Daoy (cell line): ENCODE measurements around the gene ZNF792. TPM values are rescaled to one million over a fixed set of nuclear protein-coding genes. Genes with fewer than 3 reads are reported as not detected.
"Not testable (repeated sequence)": the region's sequence is repeated elsewhere in the genome, so short reads cannot be mapped to it uniquely, and the experiment has no call there.

Source experiments
- DNase-seq: peaks from one replicate; pipeline ENCODE4 v3.0.0-alpha.2; 2015; ENCODE audit warnings: low read depth
- total RNA-seq: library from RNA; depleted of rRNA; stranded (reverse); fragments of >200 nt; shearing (Covaris generic); gene quantifications from 2 replicates; pipeline ENCODE4 v1.2.3, GENCODE V29; 2014; rRNA removed

ZNF792 gene
- total RNA-seq, 1 experiment from 2014 or later, result 1.9 TPM

DNA sequence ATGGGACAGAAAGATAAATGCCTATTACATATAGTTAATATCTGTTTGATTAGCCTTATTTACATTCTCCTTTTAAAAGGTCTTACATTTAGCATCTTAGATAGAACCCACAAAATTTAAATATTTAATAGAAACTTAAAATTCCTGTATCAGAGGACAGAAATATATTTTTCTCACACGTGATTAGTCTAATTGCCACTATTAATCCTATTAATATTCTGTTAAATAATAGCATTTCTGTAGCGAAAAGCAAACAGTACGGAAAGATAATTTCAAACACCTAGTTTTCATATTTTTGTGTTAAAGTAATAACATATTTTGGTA, 37.7 kb downstream of the ZNF792 start:
- no peak for DNase-seq

DNA sequence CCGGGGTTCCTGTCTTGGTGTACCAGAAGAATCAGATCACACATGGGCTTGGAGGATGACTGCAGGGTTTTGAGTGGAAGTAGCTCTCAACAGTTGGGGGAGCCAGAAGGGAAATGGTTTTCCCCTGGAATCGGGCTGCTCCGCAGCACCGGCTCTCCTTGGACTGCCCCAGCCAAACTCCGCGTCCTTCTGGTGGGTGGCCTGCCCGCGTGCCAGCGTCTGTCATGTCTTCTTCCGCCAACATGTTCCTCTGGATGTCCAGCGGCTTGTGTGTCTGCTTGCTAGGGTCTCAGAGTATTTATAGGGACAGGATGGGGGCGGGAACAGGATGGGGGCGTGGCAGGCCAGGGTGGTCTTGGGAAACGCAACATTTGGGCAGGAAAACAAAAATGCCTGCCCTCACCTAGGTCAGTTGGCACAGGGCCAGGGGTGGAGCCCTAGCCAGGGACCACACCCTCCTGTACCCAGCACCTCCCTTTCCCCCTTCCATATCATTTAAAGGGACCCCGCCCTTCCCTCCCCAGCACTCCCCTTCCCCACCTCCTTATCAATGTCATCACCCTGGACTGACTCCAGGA, 38.7 kb downstream of the ZNF792 start:
- DNase-seq, result no peak

DNA sequence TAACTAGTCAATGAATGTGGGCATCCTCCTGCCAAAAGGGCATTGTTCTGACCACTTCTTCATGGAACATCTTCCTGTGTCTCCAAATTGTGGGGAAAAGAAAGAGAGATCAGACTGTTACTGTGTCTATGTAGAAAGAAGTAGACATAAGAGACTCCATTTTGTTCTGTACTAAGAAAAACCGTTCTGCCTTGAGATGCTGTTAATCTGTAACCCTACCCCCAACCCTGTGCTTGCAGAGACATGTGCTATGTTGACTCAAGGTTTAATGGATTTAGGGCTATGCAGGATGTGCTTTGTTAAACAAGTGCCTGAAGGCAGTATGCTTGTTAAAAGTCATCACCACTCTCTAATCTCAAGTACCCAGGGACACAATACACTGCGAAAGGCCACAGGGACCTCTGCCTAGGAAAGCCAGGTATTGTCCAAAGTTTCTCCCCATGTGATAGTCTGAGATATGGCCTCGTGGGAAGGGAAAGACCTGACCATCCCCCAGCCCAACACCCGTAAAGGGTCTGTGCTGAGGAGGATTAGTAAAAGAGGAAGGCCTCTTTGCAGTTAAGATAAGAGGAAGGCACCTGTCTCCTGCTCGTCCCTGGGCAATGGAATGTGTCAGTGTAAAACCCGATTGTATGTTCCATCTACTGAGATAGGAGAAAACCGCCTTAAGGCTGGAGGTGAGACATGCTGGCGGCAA, 43.8 kb downstream of the ZNF792 start:
- DNase-seq, result not testable (repeated sequence)

DNA sequence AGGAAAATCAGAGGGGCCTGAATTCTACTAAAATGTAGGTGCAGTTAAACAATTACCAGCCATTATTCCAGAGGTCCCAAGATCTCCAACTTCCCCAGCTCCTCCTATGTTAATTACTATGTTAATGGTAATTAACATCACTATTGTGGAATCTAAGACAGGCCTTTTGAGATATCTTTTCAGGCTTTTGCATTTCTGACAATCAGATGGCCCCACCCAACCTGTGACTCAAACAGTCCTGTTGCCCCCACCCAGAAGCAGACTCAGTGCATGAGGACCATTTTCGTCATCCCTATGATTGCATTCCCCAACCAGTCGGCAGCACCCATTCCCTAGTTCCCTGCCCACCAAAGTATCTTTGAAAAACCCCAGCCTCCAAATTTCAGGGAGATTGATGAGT, 45.8 kb downstream of the ZNF792 start:
- no peak for DNase-seq

DNA sequence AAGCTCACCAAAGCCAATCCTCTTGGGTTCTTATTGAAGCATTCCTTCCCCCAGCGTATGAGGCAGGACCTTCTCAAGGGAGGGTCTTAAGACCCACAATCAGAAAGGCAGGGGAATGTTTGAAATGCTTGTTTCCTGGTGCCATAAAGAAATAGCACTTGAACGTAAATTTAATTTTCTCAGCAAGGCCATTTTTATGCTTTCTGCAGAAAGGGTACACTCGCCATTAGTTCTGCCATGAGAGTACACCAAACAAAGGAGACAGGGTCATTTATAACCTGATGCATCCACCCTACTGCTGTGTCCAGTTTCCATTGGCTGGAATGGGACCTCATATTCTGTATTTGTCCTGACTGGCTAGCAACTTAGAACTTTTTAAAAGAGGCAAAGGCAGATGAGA, 46.9 kb downstream of the ZNF792 start:
- DNase-seq, result not testable (repeated sequence)

DNA sequence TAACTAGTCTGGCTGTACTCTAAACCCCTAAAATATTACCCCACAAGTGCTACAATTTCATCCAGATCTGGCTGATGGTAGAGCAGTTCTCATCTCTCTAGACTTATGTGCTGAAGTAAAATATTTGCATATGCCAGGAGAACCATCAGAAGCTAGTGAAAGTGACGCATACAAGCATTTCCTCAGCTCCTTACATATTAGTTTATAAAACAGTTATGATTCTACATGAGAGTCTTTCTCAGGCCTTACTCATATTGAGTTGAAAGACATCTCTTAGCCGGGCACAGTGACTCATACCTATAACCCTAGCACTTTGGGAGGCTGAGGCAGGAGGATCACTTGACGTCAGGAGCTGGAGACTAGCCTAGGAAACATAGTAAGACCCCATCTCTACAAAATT, 53.3 kb downstream of the ZNF792 start:
- no peak for DNase-seq

Other genes with a start within 250 kb of the ZNF792 start
- 12.6 and 40.2 TPM in 2 replicates for gene ZNF181, start 230.0 kb downstream of the ZNF792 start, total RNA-seq
- gene ZNF599, start 191.0 kb downstream of the ZNF792 start, total RNA-seq, result 3.8 and 7.5 TPM in 2 replicates
- 2.1 and 2.9 TPM in 2 replicates for gene ZNF30, start 37.3 kb downstream of the ZNF792 start, total RNA-seq
- 11.6 and 14.1 TPM in 2 replicates for gene GRAMD1A, start 36.1 kb upstream of the ZNF792 start, total RNA-seq
- gene SCN1B, start 66.2 kb upstream of the ZNF792 start, total RNA-seq, result 2.9 and 6.6 TPM in 2 replicates
- not detected in 2 replicates for gene HPN, start 77.5 kb upstream of the ZNF792 start, total RNA-seq
- not detected in 2 replicates for gene FXYD3, start 151.6 kb upstream of the ZNF792 start, total RNA-seq
- not detected in 2 replicates for gene LGI4, start 170.8 kb upstream of the ZNF792 start, total RNA-seq
- not detected in 2 replicates for gene FXYD1, start 174.6 kb upstream of the ZNF792 start, total RNA-seq
- gene FXYD7, start 179.0 kb upstream of the ZNF792 start, total RNA-seq, result 0.29 TPM in 1 of 2 replicates, not detected in the other
- gene FXYD5, start 190.5 kb upstream of the ZNF792 start, total RNA-seq, result 52.2 and 62.1 TPM in 2 replicates